Loucy (cell line): ENCODE data around the gene CELF4.
A peak's percentile ranks its signal among the peaks of the same experiment; 100 is the strongest.

Source experiments
- H2AFZ ChIP-seq: fragments of 200-600 bp; sonication (generic); 2 replicates; pipeline ENCODE4 v1.6.0; 2016; ENCODE audit warnings: antibody characterized with exemption, mild to moderate bottlenecking, low read length, moderate library complexity
- H3F3A ChIP-seq: fragments of 200-600 bp; 2 replicates; pipeline ENCODE4 v1.6.0; 2016; ENCODE audit warnings: antibody characterized with exemption, low read depth, mild to moderate bottlenecking
- H3K27me3 ChIP-seq: fragments of 200-600 bp; sonication (generic); 2 replicates; pipeline ENCODE4 v1.6.1; 2014; ENCODE audit warnings: low read length, mild to moderate bottlenecking; ENCODE audit not compliant: insufficient read depth, poor library complexity, severe bottlenecking
- H3K36me3 ChIP-seq: fragments of 200-600 bp; sonication (generic); 2 replicates; pipeline ENCODE4 v1.6.1; 2016; ENCODE audit warnings: low read length; ENCODE audit not compliant: insufficient read depth
- H3K4me1 ChIP-seq: fragments of 200-600 bp; sonication (generic); 2 replicates; pipeline ENCODE4 v1.5.1; 2014; ENCODE audit warnings: low read length, mild to moderate bottlenecking; ENCODE audit not compliant: insufficient read depth, poor library complexity, severe bottlenecking
- H3K4me2 ChIP-seq: fragments of 200-600 bp; sonication (generic); 2 replicates; pipeline ENCODE4 v1.6.0; 2014; ENCODE audit warnings: antibody characterized with exemption, low read length, low read depth, mild to moderate bottlenecking; ENCODE audit not compliant: poor library complexity, severe bottlenecking
- H3K4me3 ChIP-seq: fragments of 200-600 bp; sonication (generic); 2 replicates; pipeline ENCODE4 v1.5.1; 2014; ENCODE audit warnings: low read length, mild to moderate bottlenecking, mixed read lengths; ENCODE audit not compliant: poor library complexity, severe bottlenecking
- H3K79me2 ChIP-seq: fragments of 200-600 bp; sonication (generic); 2 replicates; pipeline ENCODE4 v1.6.1; 2014; ENCODE audit warnings: low read length; ENCODE audit not compliant: insufficient read depth
- H3K9ac ChIP-seq: fragments of 200-600 bp; sonication (generic); 2 replicates; pipeline ENCODE4 v1.6.0; 2014; ENCODE audit warnings: mild to moderate bottlenecking, low read depth, low read length, moderate library complexity; ENCODE audit not compliant: poor library complexity, severe bottlenecking
- H3K9me2 ChIP-seq: fragments of 200-600 bp; sonication (generic); replicated peaks from 2 replicates; pipeline ENCODE4 v1.6.1; 2016; ENCODE audit warnings: low read depth, low read length, mixed read lengths
- H3K9me3 ChIP-seq: fragments of 200-600 bp; sonication (generic); 2 replicates; pipeline ENCODE4 v1.6.1; 2014; ENCODE audit warnings: mild to moderate bottlenecking, antibody characterized with exemption, low read length, low read depth; ENCODE audit not compliant: insufficient read depth
- H4K20me1 ChIP-seq: fragments of 200-600 bp; sonication (generic); 2 replicates; pipeline ENCODE4 v1.6.0; 2014; ENCODE audit warnings: antibody characterized with exemption, low read length, mild to moderate bottlenecking; ENCODE audit not compliant: insufficient read depth, poor library complexity, severe bottlenecking
- CTCF ChIP-seq: fragments of 200-600 bp; sonication (generic); conservative IDR thresholded peaks from 2 replicates; pipeline ENCODE4 v1.5.1; 2014; ENCODE audit warnings: mild to moderate bottlenecking, antibody characterized with exemption, low read length
- EZH2phosphoT487 ChIP-seq: fragments of 200-600 bp; IDR thresholded peaks from 2 replicates; pipeline ENCODE4 v1.6.1; 2018; ENCODE audit warnings: antibody characterized with exemption, mild to moderate bottlenecking, moderate library complexity, borderline replicate concordance

CELF4 gene

GRCh38 chr18:37529863-37530262 lies 35.7 kb downstream of the CELF4 start:
- H3K9me2 ChIP-seq, result no peaks in the 10 kb centered on the region
- H3K79me2 ChIP-seq, result no peaks in the 10 kb centered on the region
- H2AFZ ChIP-seq, result peak overlapping the region; percentile 33; the same call in 1 of the 2 replicates
- H3K27me3 ChIP-seq, result no peaks in the 10 kb centered on the region
- H3K4me1 ChIP-seq, result no peaks in the 10 kb centered on the region
- peak overlapping the region; percentile 60 for H3K4me2 ChIP-seq
- H3F3A ChIP-seq, result no peaks in the 10 kb centered on the region
- H3K4me3 ChIP-seq, result no peak overlapping the region
- H4K20me1 ChIP-seq, result no peaks in the 10 kb centered on the region
- H3K9ac ChIP-seq, result no peak overlapping the region
- no peaks in the 10 kb centered on the region for H3K9me3 ChIP-seq
- H3K36me3 ChIP-seq, result no peaks in the 10 kb centered on the region
- no peak for TF ChIP-seq CTCF
- no peak for TF ChIP-seq EZH2phosphoT487

- no peaks in the 10 kb centered on the region for H3K36me3 ChIP-seq
- H3K9me2 ChIP-seq, result no peaks in the 10 kb centered on the region
- no peak overlapping the region for H3K4me3 ChIP-seq
- H3K4me1 ChIP-seq, result no peaks in the 10 kb centered on the region
- H3K4me2 ChIP-seq, result no peak overlapping the region
- no peak overlapping the region for H3K9ac ChIP-seq
- H2AFZ ChIP-seq, result no peak overlapping the region
- H3F3A ChIP-seq, result no peaks in the 10 kb centered on the region
- TF ChIP-seq CTCF (no peak), EZH2phosphoT487 (no peak)
- no peaks in the 10 kb centered on the region for H3K79me2 ChIP-seq
- H3K9me3 ChIP-seq, result no peaks in the 10 kb centered on the region
- no peaks in the 10 kb centered on the region for H4K20me1 ChIP-seq
- H3K27me3 ChIP-seq, result no peaks in the 10 kb centered on the region
Measured at GRCh38 chr18:37529296-37529695, 36.3 kb downstream of the CELF4 start.

- Histone ChIP-seq H3K9me3 (no peaks in the 10 kb centered on the region), H3K36me3 (no peaks in the 10 kb centered on the region), H4K20me1 (no peaks in the 10 kb centered on the region), H3K4me2 (no peak overlapping the region), H2AFZ (no peak overlapping the region), H3K4me3 (no peak overlapping the region), H3K27me3 (no peaks in the 10 kb centered on the region), H3K4me1 (no peaks in the 10 kb centered on the region), H3K9me2 (no peaks in the 10 kb centered on the region), H3K79me2 (no peaks in the 10 kb centered on the region), H3K9ac (no peak overlapping the region), H3F3A (no peaks in the 10 kb centered on the region)
- TF ChIP-seq CTCF, result no peak
- no peak for TF ChIP-seq EZH2phosphoT487
Measured at GRCh38 chr18:37527395-37527794, 38.2 kb downstream of the CELF4 start.
